HG03025 (cell line): ENCODE measurements around the gene DAD1.
A peak's percentile ranks its signal among the peaks of the same experiment; 100 is the strongest.
"Not testable (repeated sequence)": the region's sequence is repeated elsewhere in the genome, so short reads cannot be mapped to it uniquely, and the experiment has no call there.

Experiments
- ATAC-seq: cut with Tn5 transposase; IDR thresholded peaks from one replicate; pipeline ENCODE4 v1.9.1; 2021; ENCODE audit warnings: mild to moderate bottlenecking, moderate library complexity; ENCODE audit not compliant: unreplicated experiment, low FRiP score

Gene DAD1

GRCh38 chr14:22589096-22589839 lies at the start of gene DAD1:
Gene DAD1 (minus strand): TSS chr14:22589224. CDS start chr14:22589157, 67 bp downstream.
- ATAC-seq: peak; percentile 88

- ATAC-seq: not testable (repeated sequence)
Observed at GRCh38 chr14:22635980-22636379, 47.0 kb upstream of the DAD1 start.

- ATAC-seq: no peak
Observed at GRCh38 chr14:22634233-22634900, 45.3 kb upstream of the DAD1 start.

- no peak for ATAC-seq
Observed at GRCh38 chr14:22630486-22630885, 41.5 kb upstream of the DAD1 start.

- ATAC-seq: no peak
Observed at GRCh38 chr14:22630066-22630465, 41.0 kb upstream of the DAD1 start.

GRCh38 chr14:22629361-22629760 lies 40.3 kb upstream of the DAD1 start:
- ATAC-seq: no peak

- no peak for ATAC-seq
Observed at GRCh38 chr14:22627506-22628263, 38.7 kb upstream of the DAD1 start.

- no peak for ATAC-seq
Observed at GRCh38 chr14:22626590-22626989, 37.6 kb upstream of the DAD1 start.

GRCh38 chr14:22623047-22623446 lies 34.0 kb upstream of the DAD1 start:
- ATAC-seq: no peak

- no peak for ATAC-seq
Observed at GRCh38 chr14:22622255-22622654, 33.2 kb upstream of the DAD1 start.

GRCh38 chr14:22615765-22616164 lies 26.7 kb upstream of the DAD1 start:
- not testable (repeated sequence) for ATAC-seq

- ATAC-seq: no peak
Observed at GRCh38 chr14:22614240-22614799, 25.3 kb upstream of the DAD1 start.

- ATAC-seq: no peak
Observed at GRCh38 chr14:22613736-22614239, 24.8 kb upstream of the DAD1 start.

- no peak for ATAC-seq
Observed at GRCh38 chr14:22613106-22613695, 24.2 kb upstream of the DAD1 start.

- no peak for ATAC-seq
Observed at GRCh38 chr14:22610931-22611330, 21.9 kb upstream of the DAD1 start.

GRCh38 chr14:22607291-22607690 lies 18.3 kb upstream of the DAD1 start:
- ATAC-seq: no peak

GRCh38 chr14:22606380-22606779 lies 17.4 kb upstream of the DAD1 start:
- no peak for ATAC-seq

- ATAC-seq: no peak
Observed at GRCh38 chr14:22602862-22603261, 13.8 kb upstream of the DAD1 start.

- no peak for ATAC-seq
Observed at GRCh38 chr14:22601996-22602395, 13.0 kb upstream of the DAD1 start.

- no peak for ATAC-seq
Observed at GRCh38 chr14:22601456-22601855, 12.4 kb upstream of the DAD1 start.
